SK-N-SH (cell line): Measurements from ENCODE around the gene CRYBA1.

Source experiments
- ELF1 ChIP-seq: IDR thresholded peaks from 2 replicates; pipeline ENCODE4 v1.4.0; 2012
- EZH2phosphoT487 ChIP-seq: fragments of 200-600 bp; sonication (generic); IDR thresholded peaks from 2 replicates; pipeline ENCODE4 v1.6.1; 2017; ENCODE audit warnings: low read depth, mixed run types, mild to moderate bottlenecking, antibody characterized with exemption, moderate library complexity, borderline replicate concordance
- MXI1 ChIP-seq: IDR thresholded peaks from 2 replicates; pipeline ENCODE4 v1.6.1; 2012; ENCODE audit warnings: mild to moderate bottlenecking, low read depth, low read length, improper control_type of control experiment
- POLR2AphosphoS5 ChIP-seq: IDR thresholded peaks from 2 replicates; pipeline ENCODE4 v1.6.1; 2012; ENCODE audit warnings: low read depth, low read length
- TF ChIP-seq, protein P1 (sequence below): fragments of 200-600 bp; sonication (generic); IDR thresholded peaks from 2 replicates; pipeline ENCODE4 v1.6.1; 2017; ENCODE audit warnings: antibody characterized with exemption, mild to moderate bottlenecking, moderate library complexity
- TF ChIP-seq, protein P2 (sequence below): IDR thresholded peaks from 2 replicates; pipeline ENCODE4 v1.6.1; 2012; ENCODE audit warnings: mild to moderate bottlenecking, low read depth, low read length, moderate library complexity

- TF ChIP-seq EZH2phosphoT487: no peak
- TF ChIP-seq ELF1: no peak
- TF ChIP-seq POLR2AphosphoS5: no peak
- TF ChIP-seq, protein P1, sequence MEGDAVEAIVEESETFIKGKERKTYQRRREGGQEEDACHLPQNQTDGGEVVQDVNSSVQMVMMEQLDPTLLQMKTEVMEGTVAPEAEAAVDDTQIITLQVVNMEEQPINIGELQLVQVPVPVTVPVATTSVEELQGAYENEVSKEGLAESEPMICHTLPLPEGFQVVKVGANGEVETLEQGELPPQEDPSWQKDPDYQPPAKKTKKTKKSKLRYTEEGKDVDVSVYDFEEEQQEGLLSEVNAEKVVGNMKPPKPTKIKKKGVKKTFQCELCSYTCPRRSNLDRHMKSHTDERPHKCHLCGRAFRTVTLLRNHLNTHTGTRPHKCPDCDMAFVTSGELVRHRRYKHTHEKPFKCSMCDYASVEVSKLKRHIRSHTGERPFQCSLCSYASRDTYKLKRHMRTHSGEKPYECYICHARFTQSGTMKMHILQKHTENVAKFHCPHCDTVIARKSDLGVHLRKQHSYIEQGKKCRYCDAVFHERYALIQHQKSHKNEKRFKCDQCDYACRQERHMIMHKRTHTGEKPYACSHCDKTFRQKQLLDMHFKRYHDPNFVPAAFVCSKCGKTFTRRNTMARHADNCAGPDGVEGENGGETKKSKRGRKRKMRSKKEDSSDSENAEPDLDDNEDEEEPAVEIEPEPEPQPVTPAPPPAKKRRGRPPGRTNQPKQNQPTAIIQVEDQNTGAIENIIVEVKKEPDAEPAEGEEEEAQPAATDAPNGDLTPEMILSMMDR: no peak
- no peak for TF ChIP-seq MXI1
- TF ChIP-seq, protein P2, sequence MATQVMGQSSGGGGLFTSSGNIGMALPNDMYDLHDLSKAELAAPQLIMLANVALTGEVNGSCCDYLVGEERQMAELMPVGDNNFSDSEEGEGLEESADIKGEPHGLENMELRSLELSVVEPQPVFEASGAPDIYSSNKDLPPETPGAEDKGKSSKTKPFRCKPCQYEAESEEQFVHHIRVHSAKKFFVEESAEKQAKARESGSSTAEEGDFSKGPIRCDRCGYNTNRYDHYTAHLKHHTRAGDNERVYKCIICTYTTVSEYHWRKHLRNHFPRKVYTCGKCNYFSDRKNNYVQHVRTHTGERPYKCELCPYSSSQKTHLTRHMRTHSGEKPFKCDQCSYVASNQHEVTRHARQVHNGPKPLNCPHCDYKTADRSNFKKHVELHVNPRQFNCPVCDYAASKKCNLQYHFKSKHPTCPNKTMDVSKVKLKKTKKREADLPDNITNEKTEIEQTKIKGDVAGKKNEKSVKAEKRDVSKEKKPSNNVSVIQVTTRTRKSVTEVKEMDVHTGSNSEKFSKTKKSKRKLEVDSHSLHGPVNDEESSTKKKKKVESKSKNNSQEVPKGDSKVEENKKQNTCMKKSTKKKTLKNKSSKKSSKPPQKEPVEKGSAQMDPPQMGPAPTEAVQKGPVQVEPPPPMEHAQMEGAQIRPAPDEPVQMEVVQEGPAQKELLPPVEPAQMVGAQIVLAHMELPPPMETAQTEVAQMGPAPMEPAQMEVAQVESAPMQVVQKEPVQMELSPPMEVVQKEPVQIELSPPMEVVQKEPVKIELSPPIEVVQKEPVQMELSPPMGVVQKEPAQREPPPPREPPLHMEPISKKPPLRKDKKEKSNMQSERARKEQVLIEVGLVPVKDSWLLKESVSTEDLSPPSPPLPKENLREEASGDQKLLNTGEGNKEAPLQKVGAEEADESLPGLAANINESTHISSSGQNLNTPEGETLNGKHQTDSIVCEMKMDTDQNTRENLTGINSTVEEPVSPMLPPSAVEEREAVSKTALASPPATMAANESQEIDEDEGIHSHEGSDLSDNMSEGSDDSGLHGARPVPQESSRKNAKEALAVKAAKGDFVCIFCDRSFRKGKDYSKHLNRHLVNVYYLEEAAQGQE: no peak
These were observed 4.6 kb upstream of the CRYBA1 start for GRCh38 chr17:29242051-29242450.
